Left forelimb (tissue), 1 donor: ENCODE measurements around the gene ST7.
"Not testable (repeated sequence)": the region's sequence is repeated elsewhere in the genome, so short reads cannot be mapped to it uniquely, and the experiment has no call there.

Experiments
- DNase-seq: peaks from one replicate; pipeline ENCODE4 v3.0.0-alpha.2; 2018; ENCODE audit warnings: low spot score

The ST7 gene

DNA sequence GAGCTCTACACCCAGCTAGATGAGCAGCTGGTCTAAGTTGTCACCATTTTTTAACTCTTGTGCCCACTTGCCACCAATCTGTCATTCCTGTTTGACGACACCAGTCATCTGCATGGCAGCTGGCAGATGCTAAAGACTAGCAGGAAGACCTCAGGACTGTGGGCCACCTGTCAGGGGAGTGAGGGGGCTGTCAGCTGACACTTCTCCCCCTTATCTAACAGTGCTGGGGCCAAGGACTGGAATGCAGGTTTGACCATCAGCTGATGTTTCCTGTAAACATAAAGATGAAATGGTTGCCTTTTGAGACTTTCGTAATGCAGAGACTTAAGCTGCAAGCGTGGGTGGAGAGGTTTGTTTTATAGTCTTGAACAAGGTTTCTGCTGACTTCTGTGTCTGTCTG is 276.0 kb downstream of the ST7 start:
- DNase-seq: no peak

DNA sequence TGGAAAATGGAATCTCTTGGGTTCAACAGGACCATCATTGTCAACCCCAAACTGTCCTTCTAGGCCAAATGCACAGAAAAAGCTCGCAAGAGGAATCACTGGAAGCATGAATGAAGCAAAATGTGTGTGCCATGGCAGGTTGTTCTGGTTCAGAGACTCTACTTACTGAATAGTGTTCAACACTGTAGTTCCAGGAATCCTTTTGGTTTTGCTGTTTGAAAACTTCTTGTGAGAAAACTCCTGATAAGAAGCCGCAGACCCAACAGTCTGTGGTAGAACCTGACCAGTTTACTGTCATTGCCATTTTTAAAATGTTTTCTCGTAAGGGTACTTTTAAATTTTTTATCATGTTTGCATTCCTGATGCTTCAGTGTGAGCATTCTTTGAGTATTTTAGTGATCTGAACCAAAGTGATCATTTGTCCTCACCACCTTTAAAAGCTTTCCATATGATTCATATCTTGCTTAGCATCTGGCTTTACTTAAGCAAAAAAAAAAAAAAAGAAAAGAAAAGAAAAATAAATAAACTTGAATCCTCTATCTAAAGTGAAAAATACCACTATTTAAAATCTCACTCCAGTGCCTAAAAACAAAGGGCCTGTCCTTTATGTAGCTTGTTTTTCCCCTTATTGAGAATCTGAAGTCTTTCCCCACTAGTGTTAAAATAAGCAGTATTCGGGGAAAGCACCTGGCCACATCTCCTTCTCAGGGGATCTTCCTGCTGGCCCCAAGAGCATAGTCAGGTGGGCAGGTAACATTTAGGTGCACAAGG is 277.2 kb downstream of the ST7 start:
- DNase-seq: no peak

DNA sequence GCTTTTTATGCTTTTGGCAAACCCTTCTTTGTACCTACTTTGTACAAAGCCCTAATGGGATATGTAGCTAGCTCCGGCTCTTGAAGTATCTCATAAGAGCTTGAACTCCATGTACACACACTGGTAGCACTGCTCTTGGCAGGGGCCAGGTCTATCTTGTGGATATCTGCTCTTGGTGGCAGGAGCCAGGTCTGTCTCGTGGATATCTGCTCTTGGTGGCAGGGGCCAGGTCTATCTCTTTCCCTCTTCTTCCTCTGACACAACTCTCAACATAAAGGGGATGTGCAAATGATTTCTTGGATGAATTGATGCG is 277.7 kb downstream of the ST7 start:
- DNase-seq: no peak

DNA sequence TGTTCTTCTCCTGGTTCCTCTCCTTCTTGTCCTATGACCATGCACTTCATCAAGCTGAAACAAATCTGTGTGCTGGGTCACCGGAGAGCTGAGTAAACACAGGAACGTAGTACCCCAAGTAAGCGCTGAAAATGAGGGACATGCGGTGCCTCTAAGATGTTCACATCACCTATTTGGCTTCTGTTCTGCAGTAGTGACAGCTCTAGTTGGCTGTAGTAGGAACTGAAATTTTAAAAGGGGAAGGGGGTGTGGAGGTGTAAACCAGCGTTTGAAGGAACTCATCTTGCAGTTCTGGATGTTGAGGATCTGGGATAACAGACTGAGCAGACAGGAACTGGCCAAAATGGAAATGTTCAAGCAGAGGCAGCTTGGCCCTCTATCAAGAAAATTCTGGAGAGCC is 284.3 kb downstream of the ST7 start:
- DNase-seq: no peak

DNA sequence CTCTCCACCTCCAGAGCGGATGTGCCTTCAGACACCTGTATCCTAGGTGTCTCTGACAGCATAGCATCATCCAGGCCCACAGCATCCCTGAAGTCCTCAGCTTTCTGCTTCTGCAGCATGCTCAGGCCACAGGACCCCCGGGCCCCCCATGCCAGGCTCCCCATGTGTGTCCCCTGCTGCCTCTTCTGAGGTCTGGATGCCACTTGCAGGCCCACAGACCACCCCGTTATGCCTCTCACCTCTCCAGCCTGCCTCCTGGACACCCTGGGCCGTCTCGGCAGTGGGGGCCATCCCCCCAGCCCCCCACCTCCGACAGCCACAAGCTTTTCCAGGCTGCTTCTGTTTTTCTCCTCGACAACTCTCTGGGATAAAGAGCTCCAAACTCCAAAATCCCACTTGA is 285.2 kb downstream of the ST7 start:
- DNase-seq: no peak

DNA sequence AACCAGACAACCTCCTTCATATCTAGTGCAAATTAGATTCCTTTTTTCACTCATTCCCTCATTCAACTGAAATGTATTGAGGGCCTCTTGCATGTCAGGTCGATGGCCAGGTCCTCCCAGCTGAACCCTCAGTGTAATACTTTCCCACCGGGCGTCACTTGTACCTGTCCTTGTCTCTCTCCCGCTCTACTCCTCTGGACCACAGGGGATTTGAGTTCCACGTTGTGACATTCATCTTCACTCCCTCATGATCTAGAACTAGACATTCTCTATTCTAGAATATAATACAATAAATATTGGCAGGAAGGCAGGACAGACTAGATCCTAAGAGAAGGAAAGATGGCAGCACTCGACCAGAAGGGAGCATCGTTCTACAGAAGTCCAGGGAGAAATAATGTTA is 285.6 kb downstream of the ST7 start:
- no peak for DNase-seq

DNA sequence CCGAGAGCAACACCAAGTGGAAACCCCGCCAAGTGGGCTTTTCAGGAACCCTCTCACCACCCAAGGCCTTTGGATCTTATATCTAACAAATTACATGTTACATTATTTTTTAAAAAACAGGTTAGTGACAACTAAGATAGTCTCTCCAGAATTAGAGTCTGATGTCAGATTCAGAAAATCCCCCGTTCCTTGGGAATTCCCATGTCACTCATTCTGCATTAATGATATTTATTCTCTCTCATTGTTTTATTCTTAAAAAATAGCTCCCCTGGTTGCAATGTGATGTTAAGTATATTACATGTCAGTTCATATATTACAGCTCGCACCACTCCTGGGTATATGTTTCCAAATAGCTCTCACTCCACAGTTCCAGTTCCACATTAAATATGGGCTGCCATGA is 287.8 kb downstream of the ST7 start:
- no peak for DNase-seq

DNA sequence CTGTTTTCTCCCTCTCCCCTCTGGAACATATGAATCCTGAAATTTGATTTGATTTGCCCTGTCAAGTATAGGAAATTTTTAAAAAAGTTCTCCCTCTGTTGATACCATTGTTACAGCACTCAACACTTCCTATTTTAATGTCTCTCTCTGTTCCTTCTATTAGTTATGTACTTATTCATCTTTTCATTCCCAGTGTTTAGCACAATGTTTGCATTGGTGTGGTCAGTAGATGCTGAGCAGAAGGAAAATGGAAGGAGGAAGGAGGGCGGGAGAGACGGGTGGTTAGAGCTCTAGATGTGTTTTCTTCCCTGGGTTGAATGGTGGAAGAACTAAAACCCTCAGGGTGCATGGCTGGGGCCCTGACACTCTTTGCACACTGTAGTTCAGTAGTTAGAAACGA is 290.1 kb downstream of the ST7 start:
- no peak for DNase-seq

DNA sequence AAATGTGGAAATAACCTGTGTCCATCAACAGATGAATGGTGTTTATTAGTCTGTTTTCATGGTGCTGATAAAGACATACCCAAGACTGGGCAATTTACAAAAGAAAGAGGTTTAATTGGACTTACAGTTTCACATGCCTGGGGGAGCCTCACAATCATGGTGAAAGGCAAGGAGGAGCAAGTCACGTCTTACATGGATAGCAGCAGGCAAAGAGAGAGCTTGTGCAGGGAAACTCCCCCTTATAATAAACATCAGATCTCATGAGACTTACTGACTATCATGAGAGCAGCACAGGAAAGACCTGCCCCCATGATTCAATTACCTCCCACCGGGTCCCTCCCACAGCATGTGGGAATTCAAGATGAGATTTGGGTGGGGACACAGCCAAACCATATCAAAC is 292.4 kb downstream of the ST7 start:
- DNase-seq: not testable (repeated sequence)

DNA sequence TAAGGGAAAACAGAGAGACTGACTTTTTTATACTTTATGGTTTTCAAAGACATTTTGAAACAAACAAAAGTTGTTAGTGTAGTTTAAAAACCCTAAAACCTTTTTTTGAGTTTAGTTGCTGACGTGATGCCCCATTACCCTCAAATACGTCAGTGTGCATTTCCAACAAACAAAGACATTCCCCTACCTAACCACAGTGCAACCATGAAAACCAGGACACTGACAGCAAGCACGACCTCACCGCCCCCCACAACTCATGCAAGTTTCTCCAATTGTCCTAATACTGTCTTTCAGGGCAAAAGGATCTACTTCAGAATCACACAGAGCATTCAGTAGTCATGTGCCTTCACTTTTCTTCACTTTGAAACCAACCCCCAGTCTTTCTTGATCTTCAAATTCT is 294.5 kb downstream of the ST7 start:
- no peak for DNase-seq

DNA sequence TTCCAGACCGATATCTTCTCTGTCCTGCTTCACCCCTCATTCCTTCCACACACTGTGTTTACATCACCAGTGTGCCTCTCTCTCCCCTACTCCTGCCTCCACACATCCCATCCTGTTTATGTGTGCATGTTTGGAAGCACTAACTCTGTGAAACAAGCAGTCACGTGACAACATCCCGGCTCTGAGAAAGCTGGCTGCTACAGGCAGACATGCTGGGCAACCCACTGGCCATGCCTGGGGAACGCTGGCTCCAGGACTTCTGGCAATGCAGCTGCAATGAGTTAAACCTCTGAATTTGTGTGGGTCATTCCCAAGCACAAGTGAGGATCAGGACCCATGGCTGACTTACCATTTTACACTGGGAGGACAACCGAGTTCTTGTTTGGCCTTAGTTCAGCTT is 295.5 kb downstream of the ST7 start:
- DNase-seq: no peak

DNA sequence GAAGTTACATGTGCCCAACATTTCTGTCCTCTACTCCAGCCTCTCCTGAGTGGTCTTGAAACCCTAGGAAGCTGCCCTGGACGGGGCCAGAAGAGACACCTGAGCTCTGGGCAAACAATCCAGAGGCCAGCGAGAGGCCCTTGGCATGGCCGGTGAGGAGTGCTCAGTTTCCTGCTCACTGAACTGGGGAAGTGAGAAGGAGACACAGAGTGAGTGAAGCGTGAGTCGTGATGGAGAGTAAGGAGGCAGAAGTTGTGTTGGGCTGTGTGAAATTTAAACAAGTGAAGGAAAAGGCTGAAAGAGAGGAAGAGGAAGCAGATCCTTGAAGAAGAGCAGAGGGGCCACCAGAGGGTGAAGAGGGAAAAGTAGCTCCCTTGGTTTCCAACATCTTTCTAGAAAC is 296.4 kb downstream of the ST7 start:
- no peak for DNase-seq

DNA sequence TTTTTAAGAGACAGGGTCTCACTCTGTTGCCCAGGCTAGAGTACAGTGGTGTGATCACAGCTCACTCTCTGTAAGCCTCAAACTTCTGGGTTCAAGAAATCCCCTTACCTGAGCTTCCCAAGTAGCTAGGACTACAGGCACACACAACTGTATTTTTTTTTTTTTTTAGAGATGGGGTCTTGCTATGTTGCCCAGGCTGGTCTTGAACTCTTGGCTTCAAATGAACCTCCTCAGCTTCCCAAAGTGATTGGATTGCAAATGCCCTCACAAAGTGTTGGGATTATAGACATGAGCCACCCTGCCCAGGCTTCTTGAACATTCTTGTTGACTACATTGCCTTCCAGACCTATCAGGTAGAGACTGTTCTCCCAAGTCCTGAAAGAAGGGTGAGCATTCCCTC is 296.9 kb downstream of the ST7 start:
- DNase-seq: no peak

DNA sequence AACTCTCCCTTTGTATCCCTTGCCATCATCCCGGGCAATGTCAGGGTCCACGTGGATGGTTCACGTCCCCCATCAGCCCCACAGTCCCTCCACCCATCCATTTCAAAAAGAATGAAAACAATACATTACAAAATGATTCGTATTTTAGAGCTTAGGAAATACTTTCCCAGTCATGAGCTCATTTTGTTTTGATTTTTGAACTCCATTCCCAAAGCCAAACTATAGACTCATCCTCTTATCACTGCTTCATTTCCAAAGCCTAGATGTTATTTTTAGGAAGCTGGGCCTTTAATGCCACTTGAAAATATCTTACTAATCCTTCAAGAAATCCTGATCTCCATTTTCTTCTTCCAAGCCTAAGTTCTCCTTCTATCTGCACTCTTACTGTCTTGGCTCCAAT is 297.5 kb downstream of the ST7 start:
- DNase-seq: no peak

DNA sequence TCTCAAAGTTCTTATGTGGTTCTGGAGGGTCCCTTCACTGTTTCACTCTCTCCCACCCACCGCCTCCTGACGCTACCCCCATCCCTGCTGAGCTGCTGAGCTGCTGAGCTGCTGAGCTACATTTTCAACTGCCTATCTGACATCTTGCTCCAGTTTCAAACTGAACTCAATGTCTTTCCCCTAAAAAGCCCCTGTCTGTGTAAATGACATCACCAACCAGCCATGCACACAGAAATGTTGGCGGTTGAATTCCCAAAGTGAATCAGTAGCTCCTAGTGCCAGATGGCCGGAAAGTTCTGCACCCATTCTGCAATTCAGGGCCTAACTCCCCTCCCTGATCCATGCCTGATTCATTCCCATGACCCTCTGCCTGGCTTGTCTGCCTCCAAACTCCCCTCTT is 298.4 kb downstream of the ST7 start:
- DNase-seq: no peak

DNA sequence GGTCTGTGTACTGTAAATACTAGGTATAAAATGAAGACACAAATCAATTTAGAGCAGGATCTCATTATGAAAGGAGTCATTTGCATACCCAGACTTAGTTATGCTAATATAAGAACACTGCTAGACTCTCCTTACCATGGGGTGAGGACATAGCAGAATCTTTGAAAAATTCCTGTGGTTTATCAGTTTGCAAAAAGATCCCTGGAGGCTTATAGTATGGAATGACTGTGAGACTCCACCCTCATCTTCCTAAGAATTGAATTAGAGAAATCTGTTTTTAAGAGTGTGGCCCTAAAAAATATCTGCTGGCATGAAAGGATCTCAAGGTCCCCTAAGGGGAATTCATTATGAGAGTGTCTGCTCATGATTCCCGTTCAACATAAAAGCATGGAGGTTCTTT is 306.3 kb downstream of the ST7 start:
- DNase-seq: no peak

DNA sequence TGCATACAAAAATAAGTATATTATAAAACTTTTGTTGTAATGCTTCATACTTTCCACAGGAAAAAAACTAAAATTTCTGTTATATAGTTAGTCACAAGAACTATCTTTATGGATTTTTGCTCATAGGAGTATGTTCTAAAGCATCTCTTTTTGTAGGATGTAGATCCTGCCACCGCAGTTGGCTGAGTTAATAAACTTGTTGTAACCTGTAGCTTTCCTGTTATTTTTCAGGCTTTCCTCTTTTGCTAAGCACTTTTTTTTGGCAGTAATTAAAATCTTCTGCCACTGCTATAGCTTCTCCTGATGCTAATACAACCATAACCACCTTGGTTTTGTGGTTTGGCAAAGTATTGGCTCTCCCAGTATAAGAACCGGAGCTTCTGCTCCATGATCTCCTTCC is 309.2 kb downstream of the ST7 start:
- no peak for DNase-seq

DNA sequence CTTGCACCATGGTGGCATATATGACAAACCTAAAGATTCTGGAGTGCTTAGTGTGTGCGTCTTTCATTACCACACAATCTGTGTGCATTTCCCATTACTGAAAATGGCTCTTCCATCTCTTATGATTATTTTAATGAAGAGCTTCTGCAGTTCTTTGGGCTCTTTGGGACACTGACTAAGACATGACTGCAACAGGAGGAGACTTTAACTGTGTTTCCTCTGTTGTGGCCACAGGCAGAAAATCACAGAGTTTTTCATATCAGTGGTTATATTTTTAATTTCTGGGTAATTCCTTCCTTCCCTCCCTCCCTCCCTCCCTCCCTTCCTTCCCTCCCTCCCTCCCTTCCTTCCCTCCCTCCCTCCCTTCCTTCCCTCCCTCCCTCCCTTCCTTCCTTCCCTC is 311.4 kb downstream of the ST7 start:
- no peak for DNase-seq

DNA sequence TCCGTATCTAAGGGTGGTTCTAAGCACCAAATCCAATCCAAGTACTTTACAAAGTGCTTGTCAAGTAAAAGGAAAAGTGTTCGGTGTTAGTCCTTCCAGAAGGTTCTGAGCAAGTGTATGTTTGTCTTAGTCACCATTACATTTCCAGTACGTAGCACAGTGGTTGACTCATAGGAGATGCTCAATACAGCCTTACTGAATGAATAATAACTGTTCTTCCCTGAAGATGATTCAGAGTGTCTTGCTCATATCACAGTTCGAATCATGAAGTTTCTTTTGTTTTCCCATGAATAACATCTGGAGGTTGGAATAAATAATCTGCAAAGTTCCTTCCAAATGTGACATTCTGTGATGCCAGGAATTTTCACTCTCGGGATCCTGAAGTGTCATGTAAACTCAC is 316.1 kb downstream of the ST7 start:
- DNase-seq: no peak

DNA sequence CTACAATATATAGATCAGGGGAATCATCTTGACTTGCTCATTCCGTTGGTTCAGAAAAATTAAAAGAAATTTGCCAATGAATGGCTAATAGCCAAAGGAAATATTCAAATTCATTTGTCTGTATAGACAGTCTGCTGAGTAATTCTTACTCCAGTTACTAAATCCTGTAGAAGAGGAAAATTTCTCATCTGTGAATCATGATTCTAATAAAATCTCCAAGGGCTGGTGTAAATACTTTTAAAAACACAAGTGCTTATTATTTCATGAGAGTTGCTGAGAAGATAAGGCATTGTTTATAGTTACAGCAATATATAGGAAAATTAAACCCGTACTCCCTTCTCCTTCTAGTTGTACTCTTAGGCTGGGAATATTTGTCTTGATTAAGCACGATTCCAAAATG is 316.6 kb downstream of the ST7 start:
- DNase-seq: no peak

DNA sequence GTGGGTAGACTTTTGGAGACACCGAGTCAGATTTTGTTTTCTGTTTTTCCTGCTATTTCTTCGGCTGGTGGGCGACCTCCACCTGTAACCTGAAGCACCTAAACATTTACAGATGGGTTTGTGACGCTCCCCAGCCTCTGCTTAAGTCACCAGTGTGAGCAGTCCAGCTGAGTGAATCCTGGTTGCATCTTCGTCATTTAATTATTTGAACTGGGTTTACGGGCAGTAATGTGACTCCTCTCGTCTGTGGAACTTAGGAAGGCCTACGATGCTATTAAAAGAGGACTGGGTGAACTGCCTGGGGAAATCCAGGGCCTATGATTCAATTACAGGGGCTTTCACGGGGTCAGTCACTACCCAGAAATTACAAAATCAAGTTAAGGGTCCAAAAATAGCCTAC is 317.1 kb downstream of the ST7 start:
- no peak for DNase-seq

DNA sequence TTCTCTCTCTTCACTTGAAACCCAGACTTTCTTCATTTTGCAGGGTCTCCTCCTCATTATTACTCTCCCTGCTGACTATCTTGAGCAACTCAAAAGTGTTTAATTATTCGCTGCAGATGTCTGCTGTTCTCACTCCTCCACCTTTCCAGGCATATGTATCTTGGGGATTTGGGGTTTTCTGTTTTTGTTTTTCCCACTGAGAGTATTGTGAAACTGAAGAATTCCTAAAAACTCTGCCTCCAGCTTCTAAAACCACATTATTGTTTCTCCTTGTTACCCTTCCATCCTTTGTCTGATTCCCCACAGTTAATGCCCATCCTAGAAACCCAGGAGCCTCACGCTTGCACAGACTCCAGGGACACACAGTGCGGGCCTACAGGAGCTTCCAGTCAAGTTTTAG is 318.3 kb downstream of the ST7 start:
- no peak for DNase-seq

DNA sequence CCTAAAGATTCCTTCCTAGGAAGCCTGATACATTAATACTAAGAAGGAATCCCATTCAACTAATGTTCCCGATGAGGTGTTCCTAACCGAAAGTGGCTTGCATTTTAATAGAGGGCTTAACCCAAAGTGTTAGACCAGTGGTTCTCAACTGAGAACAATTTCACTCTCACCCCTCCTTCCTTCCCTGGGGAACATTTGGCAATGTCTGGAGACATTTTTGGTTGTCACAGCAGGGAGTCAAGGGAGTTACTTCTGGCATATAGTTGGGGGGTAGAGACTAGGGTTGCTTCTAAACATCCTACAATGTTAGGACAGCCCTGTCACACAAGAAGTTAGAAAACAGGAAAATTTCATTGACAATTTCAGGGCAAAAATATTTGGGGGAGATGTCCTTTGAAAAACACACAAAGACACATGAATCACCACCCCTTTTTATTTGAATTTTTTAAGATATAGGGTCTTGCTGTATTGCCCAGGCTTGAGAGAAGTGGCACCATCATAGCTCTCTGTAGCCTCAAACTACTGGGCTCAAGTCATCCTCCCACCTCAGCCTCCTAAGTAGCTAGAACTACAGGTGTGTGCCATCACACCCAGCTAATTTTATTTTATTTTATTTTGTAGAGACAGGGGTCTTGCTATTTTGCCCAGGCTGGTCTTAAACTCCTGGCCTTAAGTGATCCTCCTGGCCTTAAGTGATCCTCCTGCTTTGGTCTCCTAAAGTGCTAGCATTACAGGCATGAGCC is 318.9 kb downstream of the ST7 start:
- no peak for DNase-seq

DNA sequence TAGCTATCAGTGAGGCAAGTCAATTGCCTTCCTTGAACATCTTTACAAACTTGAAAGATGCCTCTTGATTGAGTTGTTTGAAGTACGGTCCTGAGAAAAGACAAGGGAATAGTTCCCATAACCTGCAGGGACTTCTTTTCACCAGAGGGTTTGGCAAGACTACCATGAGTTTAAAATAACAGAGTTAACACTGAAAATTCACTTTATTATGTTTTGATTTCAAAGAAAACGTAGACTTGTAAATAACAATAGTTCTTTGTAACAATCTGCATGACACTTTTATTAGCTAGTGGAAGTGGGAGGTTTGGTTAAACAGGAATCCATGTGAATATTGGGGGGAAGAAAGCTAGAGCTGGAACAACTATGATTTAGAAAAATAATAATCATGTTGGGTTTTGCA is 320.0 kb downstream of the ST7 start:
- no peak for DNase-seq
